ENCODE data around the gene ELF2. TPM values are rescaled to one million over a fixed set of nuclear protein-coding genes. Genes with fewer than 3 reads are reported as not detected.

Gene ELF2
- total RNA-seq, 1 experiment from 2014 or later, result 42.4 TPM

GRCh38 chr4:139028191-139028661, 148.8 kb downstream of the ELF2 start:
- TF ChIP-seq CTCF (conservative IDR thresholded peaks at IDR 0.05; ENCODE audit: low read depth, low read length), result no peak
- no peak for TF ChIP-seq EZH2 (IDR thresholded peaks at IDR 0.05; ENCODE audit: borderline replicate concordance, low read depth, low read length, poor library complexity, severe bottlenecking)
- Histone ChIP-seq H3K36me3 (ENCODE audit: insufficient read depth, low read length, poor library complexity, severe bottlenecking) (no peaks in the 10 kb centered on the region), H3K9me3 (ENCODE audit: low read depth, low read length, poor library complexity, severe bottlenecking) (no peaks in the 10 kb centered on the region), H3K27me3 (replicated peaks; ENCODE audit: insufficient read depth, low read depth, low read length, poor library complexity) (no peaks in the 10 kb centered on the region), H3K27ac (ENCODE audit: low read depth, low read length, poor library complexity, severe bottlenecking) (peak overlapping the region; percentile 8), H3K4me1 (ENCODE audit: insufficient read depth, low read length, poor library complexity, severe bottlenecking) (peaks cover 3% of the 10 kb centered on the region), H3K4me3 (ENCODE audit: low read depth, low read length, poor library complexity, severe bottlenecking) (no peak overlapping the region)
- POLR2A ChIA-PET (ENCODE audit: low non-redundant PET), result no interaction called here
- intact Hi-C loops (cut with micrococcal nuclease; ENCODE audit: unreplicated experiment), result no loop called here
- BruUV-seq (replicated peaks), result no TSS peak
- CTCF ChIA-PET, result interaction anchor here (1.4 kb wide), 1 partner anchor 11 kb away, joined by 4 read pairs; no protein-coding TSS in a partner anchor
- DNase-seq (ENCODE audit: low spot score), result no peak

GRCh38 chr4:139027776-139028175, 149.2 kb downstream of the ELF2 start:
- intact Hi-C loops (cut with micrococcal nuclease; ENCODE audit: unreplicated experiment), result no loop called here
- H3K9me3 ChIP-seq (ENCODE audit: low read depth, low read length, poor library complexity, severe bottlenecking), result no peaks in the 10 kb centered on the region
- ChIA-PET CTCF (interaction anchor here (1.4 kb wide), 1 partner anchor 10 kb away, joined by 4 read pairs; no protein-coding TSS in a partner anchor), POLR2A (ENCODE audit: low non-redundant PET) (no interaction called here)
- TF ChIP-seq EZH2 (IDR thresholded peaks at IDR 0.05; ENCODE audit: borderline replicate concordance, low read depth, low read length, poor library complexity, severe bottlenecking), result no peak
- TF ChIP-seq CTCF (conservative IDR thresholded peaks at IDR 0.05; ENCODE audit: low read depth, low read length), result no peak
- DNase-seq (ENCODE audit: low spot score), result no peak
- H3K27me3 ChIP-seq (replicated peaks; ENCODE audit: insufficient read depth, low read depth, low read length, poor library complexity), result no peaks in the 10 kb centered on the region
- BruUV-seq (replicated peaks), result no TSS peak
- H3K4me3 ChIP-seq (ENCODE audit: low read depth, low read length, poor library complexity, severe bottlenecking), result no peak overlapping the region
- peaks cover 3% of the 10 kb centered on the region for H3K4me1 ChIP-seq (ENCODE audit: insufficient read depth, low read length, poor library complexity, severe bottlenecking)
- no peak overlapping the region for H3K27ac ChIP-seq (ENCODE audit: low read depth, low read length, poor library complexity, severe bottlenecking)
- no peaks in the 10 kb centered on the region for H3K36me3 ChIP-seq (ENCODE audit: insufficient read depth, low read length, poor library complexity, severe bottlenecking)

GRCh38 chr4:139025841-139026240, 151.2 kb downstream of the ELF2 start:
- Histone ChIP-seq H3K27me3 (replicated peaks; ENCODE audit: insufficient read depth, low read depth, low read length, poor library complexity) (no peaks in the 10 kb centered on the region), H3K4me1 (ENCODE audit: insufficient read depth, low read length, poor library complexity, severe bottlenecking) (peaks cover 2% of the 10 kb centered on the region), H3K27ac (ENCODE audit: low read depth, low read length, poor library complexity, severe bottlenecking) (no peak overlapping the region), H3K36me3 (ENCODE audit: insufficient read depth, low read length, poor library complexity, severe bottlenecking) (no peaks in the 10 kb centered on the region), H3K9me3 (ENCODE audit: low read depth, low read length, poor library complexity, severe bottlenecking) (no peaks in the 10 kb centered on the region), H3K4me3 (ENCODE audit: low read depth, low read length, poor library complexity, severe bottlenecking) (no peak overlapping the region)
- ChIA-PET CTCF (no interaction called here), POLR2A (ENCODE audit: low non-redundant PET) (no interaction called here)
- no TSS peak for BruUV-seq (replicated peaks)
- DNase-seq (ENCODE audit: low spot score), result no peak
- intact Hi-C loops (cut with micrococcal nuclease; ENCODE audit: unreplicated experiment), result no loop called here
- TF ChIP-seq EZH2 (IDR thresholded peaks at IDR 0.05; ENCODE audit: borderline replicate concordance, low read depth, low read length, poor library complexity, severe bottlenecking), result no peak
- no peak for TF ChIP-seq CTCF (conservative IDR thresholded peaks at IDR 0.05; ENCODE audit: low read depth, low read length)
